ENCODE measurements around the gene CMTM2. TPM values are rescaled to one million over a fixed set of nuclear protein-coding genes. Genes with fewer than 3 reads are reported as not detected.
"Not testable (repeated sequence)": the region's sequence is repeated elsewhere in the genome, so short reads cannot be mapped to it uniquely, and the experiment has no call there.

CMTM2 gene
- total RNA-seq, 1 experiment from 2014 or later: not detected

DNA sequence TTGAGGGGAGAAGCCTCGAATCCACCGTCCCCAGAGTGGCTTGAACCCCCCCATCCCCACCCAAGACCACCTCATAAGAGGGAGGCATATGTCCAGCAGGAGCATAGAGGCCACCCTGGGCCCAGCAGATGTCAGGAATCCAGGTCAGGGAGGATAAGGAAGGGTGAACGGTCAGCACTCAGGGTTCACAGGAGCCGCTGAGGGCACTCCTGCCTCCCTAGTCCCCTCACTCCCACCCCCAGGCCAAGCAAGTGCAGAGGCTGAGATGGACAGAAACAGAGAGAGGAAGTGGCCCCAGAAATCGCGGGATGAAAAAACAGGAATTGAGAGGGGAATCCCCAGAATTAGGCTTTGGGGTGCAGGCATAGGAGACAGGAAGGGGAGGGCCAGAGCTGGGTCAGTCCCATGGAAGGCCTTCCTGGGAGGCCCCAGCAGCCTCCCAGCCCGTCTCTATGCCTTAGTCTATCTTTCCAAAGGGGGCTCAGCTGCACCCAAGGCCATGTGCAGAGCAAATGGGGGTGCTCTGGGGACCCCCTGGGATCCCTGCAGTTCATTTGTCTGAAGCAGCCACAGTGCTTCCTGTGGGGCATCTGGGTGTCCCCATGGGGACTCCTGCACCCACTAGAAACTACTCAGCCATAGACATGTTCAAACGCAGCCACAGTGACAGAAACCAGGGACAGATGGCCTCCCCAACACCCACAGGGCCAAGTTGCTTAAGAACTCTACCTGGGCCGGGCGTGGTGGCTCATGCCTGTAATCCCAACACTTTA, 26.9 kb downstream of the CMTM2 start:
- DNase-seq (ENCODE audit: low read depth): no peak

DNA sequence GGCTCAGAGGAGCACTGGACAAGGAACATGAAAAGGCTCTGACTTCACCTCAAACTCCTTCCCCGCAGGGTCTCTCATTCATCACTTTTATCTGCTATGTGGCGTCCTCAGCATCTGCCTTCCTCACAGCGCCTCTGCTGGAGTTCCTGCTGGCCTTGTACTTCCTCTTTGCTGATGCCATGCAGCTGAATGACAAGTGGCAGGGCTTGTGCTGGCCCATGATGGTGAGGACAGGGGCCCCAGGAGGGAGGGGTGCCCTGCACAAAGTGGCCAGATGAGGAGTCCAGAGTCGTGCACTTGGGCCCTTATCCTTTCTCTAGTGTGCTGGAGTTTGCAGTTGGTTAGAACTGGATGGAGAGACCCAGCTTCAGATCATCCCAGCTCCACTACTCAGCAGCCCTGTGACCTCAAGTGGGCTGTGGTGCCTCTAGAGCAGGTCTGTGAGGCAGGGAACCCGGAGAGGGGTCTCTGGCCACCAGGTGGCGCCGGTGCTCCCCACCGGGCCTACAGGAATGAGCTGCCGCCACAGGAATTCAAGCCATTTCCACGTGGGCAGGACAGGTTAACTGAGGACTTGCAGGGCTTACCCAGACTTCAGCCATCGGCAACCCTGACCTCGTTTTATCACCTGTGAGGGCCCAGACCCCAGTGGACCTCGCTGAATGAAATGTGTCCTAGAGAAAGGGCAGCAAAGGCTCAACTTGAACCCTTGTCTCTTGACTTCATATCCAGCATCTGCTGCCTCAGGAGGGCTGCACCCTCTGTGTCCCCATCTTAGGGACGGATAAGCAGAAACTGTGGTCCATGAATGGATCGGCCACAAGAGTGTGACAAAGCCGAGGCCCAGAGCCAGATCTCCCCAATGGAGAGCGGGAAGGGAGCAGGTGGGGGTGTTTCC, 29.2 kb downstream of the CMTM2 start:
- DNase-seq (ENCODE audit: low read depth): peak; percentile 81

- no peak for DNase-seq (ENCODE audit: low read depth)
Observed at GRCh38 chr16:66609139-66609510, 29.9 kb downstream of the CMTM2 start.

DNA sequence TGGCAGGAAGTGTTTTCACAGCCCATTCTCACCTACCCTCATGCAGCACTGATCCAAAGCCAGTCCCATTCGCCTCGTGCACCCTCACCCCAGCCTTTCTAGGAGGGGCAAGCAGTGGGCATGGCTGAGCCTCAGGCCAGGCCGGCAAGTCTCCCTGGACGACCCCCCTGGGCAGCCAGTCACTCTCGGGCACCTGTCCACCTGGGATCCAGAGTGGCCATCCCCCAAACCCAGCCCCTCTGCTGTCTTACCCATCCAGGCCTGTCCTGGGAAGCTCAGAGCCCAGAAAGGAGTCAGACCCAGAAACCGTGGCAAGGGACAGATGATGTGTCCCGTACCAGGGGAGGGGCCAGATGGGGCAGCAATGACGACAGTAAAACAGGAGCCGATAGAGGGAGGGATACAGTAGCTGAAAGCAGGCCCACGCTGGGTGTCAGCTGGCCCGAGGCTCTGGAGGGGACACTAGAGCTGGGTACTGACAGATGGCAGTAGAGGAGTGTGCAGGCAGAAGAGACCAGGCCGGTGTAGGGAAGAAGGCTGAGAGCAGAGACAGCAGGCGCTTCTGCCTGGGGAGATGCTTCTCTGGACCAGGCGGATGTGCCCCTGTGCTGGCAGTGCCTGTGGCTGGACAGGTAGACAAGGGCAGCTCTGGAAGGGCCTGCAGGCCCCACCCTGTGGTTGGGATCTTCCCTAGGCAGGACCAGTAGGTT, 31.0 kb downstream of the CMTM2 start:
- DNase-seq (ENCODE audit: low read depth): no peak

DNA sequence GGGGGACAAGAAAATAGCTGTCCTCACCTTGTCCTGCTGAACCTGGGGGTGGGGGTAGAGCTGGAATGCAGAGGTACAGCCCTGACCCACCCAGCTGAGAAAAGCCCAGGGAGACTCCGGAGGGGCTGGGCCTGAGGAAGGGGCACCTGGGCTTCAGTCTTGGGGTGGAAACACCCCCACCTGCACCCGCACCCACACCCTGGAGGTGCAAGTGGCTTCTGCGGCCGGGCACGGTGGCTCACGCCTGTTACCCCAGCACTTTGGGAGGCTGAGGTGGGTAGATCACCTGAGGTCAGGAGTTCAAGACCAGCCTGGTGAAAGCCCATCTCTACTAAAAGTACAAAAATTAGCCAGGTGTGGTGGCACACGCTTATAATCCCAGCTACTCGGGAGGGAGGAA, 32.6 kb downstream of the CMTM2 start:
- DNase-seq (ENCODE audit: low read depth): not testable (repeated sequence)

DNA sequence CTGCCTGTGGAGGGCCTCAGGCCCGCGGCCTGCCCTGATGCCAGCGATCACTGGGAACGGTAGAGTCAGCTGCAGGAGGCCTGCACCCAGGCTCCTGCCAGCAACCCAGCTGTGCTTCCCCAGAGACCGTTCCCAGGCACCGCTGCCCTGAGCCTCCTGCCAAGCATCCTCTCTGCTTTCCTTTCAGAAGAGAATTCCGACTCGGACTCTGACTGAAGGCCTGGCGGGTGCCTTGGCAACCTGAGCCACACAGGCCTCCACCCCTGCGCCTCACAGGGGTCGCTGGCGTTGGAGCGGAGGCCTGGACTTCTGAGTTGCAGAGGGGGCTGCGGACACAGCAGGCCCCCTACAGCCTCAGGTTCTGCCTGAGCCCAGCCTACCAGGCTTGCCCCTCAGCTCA, 33.2 kb downstream of the CMTM2 start:
- DNase-seq (ENCODE audit: low read depth): no peak

- no peak for DNase-seq (ENCODE audit: low read depth)
Observed at GRCh38 chr16:66614161-66614802, 35.0 kb downstream of the CMTM2 start.

DNA sequence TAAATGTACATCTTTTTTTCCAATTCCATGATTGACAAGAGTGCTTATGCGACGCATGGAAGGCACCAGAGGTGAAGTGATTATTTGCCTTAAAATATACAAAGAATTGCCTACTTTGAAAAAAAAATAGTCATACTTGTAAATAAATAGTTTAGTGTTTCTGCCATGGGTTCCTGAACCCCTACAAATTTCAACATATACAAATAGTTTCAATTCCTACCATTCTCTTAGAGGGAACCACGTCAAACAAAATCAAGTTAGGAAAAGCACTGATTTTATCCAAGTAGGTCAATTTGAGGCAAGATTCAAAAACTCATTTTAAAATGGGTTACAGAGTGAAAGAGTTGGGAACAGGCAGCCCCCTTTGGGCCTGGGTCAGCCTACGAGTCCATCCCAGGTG, 36.9 kb downstream of the CMTM2 start:
- no peak for DNase-seq (ENCODE audit: low read depth)

- no peak for DNase-seq (ENCODE audit: low read depth)
Observed at GRCh38 chr16:66616592-66616991, 37.3 kb downstream of the CMTM2 start.

DNA sequence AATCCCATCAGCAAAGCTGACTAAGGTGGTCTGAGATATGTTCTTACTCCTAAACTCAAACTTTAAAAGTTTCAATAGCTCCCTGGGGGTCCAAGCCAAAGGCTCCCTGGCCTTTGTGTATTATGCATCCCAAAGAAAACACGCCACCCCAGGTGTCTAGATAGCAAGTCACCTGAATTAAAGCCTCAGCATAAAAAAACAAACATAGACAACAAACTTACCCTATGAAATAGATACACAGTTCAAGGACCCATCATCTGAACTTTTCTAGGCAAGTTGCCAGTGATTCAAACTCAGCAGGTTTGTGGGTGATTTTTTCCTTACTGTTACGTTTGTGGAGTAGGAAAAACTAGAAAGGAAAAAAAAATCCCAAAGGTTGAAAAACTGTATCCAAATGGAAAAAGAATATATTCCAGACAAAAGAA, 37.8 kb downstream of the CMTM2 start:
- DNase-seq (ENCODE audit: low read depth): no peak

DNA sequence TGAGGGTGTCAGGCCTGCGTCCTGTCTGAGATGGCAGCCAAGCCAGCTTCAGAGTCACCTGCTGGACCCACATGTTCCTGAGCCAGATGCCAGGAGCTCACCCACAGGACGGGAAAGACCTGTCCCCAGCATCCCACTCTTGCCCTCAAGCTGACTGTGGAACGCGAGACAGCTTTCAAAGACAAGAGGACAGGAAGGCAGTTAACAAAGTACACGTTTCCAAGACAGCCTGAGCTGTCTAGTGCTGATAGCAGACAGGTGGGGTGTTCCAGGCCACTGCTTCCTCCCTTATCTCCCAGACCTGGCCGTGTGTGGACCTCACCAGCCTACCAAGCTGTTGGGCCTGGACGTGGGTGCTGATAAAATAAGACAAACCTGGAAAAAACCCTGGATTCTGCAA, 38.5 kb downstream of the CMTM2 start:
- DNase-seq (ENCODE audit: low read depth): no peak

DNA sequence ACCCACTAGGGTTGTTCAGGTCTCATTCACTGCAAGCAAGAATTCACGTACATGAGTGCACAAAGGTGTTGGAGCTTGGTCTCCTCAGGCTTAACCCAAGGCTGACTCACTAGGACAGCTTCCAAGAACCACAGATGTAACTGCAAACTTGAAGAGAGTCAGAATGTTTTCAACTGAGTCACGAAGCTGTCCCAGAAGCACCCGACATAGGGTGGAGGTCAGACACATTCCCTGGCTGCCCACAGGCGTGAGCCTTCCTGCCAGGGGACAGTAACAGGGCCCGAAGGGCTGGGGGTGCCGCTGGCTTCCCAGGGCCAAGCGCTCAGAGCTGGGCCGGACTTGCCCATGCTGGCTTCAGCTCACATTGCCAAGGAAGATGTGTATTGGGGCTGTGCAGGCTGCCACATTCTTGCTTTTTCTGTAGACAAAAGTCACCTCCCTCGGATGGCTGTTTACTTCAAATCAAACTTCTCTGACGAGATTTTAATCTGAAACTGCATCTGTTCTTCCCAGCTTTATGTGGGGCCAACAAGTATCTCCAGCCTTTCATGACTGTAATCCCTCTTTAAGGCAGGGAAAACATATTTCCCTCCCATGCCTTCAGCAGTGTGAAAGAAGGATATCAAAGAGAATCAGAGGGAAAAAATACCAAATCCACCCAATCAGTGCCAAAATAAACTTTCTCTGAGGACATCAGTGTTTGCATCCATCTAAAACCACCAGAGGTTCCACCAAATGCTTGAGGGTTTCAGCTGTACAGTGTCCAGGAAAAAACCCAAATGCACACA, 39.5 kb downstream of the CMTM2 start:
- peak; percentile 98 for DNase-seq (ENCODE audit: low read depth)

DNA sequence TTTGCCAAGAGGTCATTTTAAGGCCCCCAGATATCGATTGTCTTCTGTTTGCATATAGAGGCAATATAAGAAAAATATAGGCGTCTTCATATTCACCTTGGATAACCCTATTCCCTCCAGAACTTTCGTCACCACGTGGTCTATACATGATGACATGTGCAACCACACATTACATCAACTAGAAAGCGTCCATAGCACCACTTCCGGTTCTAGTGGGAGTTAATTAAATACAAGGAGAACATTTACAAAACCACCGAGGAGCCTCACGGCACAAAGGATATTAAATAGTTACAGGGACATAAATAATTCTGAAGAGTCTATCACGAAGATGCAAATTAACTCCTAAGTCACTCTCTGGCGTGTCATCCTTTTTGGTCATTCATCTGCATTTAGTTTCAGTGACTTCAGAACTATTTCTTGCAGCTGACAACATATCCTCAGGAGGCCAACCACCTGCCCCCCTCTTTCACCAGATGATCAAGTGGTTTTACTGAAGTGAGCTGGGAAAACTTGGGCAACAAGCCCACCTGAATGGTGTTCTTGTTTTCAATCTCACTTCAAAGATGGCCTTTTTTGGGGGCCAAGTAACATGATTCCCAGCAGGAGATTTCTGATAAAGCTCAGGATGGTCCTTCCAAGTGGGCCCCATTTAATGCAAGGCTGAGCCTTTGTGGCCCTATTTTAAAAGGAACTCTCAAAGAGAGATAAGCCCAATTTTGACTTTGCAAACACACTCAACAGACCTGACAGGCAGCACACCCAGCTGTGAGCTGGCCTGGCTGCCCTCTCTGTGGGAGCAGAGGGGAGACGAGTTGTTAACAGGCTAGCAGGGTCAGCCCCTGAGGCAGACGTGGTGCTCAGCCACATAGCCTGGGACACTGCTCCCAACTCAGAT, 40.5 kb downstream of the CMTM2 start:
- peak; percentile 71 for DNase-seq (ENCODE audit: low read depth)

DNA sequence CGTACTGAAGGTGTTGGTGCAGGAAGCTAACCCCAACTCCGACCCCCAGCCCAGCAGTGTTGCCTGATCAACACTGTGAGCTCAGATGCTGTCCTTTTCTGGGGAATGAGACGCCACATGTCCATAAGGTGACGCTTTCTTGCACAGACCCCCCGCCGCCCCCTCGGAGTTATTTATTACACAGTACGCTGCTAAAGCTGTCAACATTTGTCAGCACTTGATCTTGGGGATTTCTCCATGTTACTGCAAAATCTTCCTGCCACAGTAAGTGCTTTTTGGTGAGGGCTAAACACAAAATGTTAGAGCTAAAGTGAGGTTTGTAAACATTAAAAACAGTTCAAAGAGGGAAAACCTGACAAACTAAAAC, 41.1 kb downstream of the CMTM2 start:
- DNase-seq (ENCODE audit: low read depth): no peak

DNA sequence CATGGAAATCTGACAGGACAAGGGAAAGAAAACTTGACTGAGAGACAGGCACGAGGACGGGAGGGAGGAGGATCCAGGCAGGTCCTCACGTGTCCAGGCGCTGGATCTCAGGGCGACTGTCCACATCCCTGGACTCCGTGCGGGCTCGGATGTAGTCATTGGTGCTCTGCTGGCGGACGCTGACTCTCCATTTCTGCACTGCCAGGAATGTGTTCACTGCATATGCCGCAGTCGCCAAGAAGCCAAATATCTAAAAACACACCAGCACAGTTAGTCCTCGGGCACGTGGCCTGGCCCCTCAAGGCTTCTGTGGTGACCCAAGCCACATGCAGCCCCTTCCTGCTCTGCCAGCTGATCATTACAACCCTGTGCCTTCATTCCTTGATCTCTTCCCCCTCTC, 42.7 kb downstream of the CMTM2 start:
- DNase-seq (ENCODE audit: low read depth): no peak

DNA sequence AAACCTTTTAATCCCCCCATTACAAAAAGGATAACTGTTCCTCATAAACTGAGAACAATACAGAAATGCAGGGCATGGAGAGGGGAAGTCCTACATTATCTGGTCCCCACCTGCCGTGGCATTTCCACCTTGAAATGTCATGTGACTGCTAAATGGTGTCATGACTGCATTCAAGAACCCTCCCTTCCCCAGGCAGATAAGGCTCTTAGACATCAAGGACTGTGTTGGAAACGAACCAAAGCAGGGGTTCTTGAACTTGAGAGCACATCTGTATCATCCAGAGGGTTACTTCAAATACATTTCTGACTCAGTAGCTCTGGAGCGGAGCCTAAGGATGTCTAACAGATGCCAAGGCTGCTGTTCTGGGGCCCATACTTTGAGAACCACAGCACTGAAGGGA, 43.6 kb downstream of the CMTM2 start:
- DNase-seq (ENCODE audit: low read depth): no peak

GRCh38 chr16:66623755-66624154, 44.5 kb downstream of the CMTM2 start:
- DNase-seq (ENCODE audit: low read depth): no peak

DNA sequence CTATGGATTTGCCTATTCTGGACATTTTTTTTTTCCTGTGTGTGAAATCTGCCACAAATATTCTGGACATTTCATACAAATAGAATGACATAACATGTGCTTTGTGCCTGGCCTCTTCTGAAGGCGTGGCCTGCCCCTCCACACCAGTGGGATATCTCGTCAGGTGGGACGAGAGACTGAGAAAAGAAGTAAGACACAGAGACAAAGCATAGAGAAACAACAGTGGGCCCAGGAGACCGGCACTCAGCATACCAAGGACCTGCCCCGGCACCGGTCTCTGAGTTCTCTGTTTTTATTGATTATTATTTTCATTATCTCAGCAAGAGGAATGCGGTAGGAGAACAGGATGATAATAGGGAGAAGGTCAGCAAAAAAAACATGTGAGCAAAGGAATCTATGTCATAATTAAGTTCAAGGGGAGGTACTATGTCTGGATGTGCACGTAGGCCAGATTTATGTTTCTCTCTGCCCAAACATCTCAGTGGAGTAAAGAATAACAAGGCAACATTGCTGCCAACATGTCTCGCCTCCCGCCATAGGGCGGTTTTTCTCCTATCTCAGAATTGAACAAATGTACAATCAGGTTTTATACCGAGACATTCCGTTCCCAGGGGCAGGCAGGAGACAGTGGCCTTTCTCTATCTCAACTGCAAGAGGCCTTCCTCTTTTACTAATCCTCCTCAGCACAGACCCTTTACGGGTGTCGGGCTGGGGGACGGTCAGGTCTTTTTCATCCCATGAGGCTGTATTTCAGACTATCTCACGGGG, 48.5 kb downstream of the CMTM2 start:
- not testable (repeated sequence) for DNase-seq (ENCODE audit: low read depth)

DNA sequence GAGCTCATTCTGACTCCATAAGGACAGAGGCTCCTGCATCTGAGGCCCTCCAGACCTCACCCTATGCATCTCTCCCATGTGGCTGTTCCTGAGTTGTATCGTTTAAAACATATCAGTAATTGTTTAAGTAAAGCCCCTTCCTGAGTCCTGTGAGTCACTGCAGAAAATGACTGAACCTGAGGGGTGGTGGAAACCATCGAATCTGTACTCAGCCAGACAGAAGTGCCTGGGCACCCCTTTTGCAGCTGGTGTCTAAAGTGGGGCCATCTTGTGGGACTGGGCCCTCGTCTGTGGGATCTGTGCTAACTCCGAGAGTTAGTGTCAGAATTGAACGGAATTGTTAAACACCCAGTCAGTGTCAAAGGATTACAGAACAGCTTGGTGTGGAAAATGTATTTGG, 50.6 kb downstream of the CMTM2 start:
- DNase-seq (ENCODE audit: low read depth): no peak
